HEK293 (cell line): Measurements from ENCODE around the gene PTGES3L.

Source experiments
- CTCF ChIA-PET: fragments of 350-600 bp; formaldehyde crosslinking; extraction: SDS; loops from one replicate; lab custom pipeline; 2021; ENCODE audit warnings: antibody characterized with exemption; lab: Yijun Ruan, JAX
- POLR2A ChIA-PET: fragments of 300-600 bp; formaldehyde crosslinking; extraction: SDS; loops from one replicate; lab custom pipeline; 2020; ENCODE audit warnings: antibody characterized with exemption, inconsistent platforms; lab: Yijun Ruan, JAX
- H3K27ac ChIP-seq: fragments of 200-500 bp; sonication (Bioruptor generic); 2 replicates; pipeline ENCODE4 v1.5.1; 2014; ENCODE audit warnings: low read depth, low read length, control low read depth, inconsistent platforms; ENCODE audit errors: extremely low read depth
- H3K36me3 ChIP-seq, 2 experiments: fragments of 200-500 bp in 1 of 2; sonication (Bioruptor generic) in 1 of 2; 1 replicate in 1 of 2; 2 replicates in 1 of 2; pipeline ENCODE4 v1.5.1; 2014 to 2017; ENCODE audit warnings: inconsistent platforms in 2 of 2, low read length in 2 of 2; ENCODE audit not compliant: control insufficient read depth in 2 of 2, insufficient read depth in 1 of 2
- H3K4me1 ChIP-seq: fragments of 200-500 bp; sonication (Bioruptor generic); 2 replicates; pipeline ENCODE4 v1.5.1; 2014; ENCODE audit warnings: mild to moderate bottlenecking, low read length, inconsistent platforms; ENCODE audit not compliant: control insufficient read depth, insufficient read depth
- H3K4me3 ChIP-seq: 2 replicates; pipeline ENCODE4 v1.5.1; 2011; ENCODE audit warnings: low read depth, mild to moderate bottlenecking, control low read depth, low read length, moderate library complexity
- H3K9me3 ChIP-seq: fragments of 200-500 bp; sonication (Bioruptor generic); 2 replicates; pipeline ENCODE4 v1.5.1; 2014; ENCODE audit warnings: low read depth, low read length, inconsistent platforms; ENCODE audit not compliant: control insufficient read depth, insufficient read depth
- AEBP2 ChIP-seq: fragments of 450-650 bp; formaldehyde crosslinking; IDR thresholded peaks from 2 replicates; pipeline ENCODE4 v1.5.1; 2016; ENCODE audit warnings: missing biosample characterization, missing genetic modification characterization, borderline replicate concordance
- GLIS1 ChIP-seq: fragments of 450-650 bp; formaldehyde crosslinking; IDR thresholded peaks from 2 replicates; pipeline ENCODE4 v1.5.1; 2016; ENCODE audit warnings: missing biosample characterization, missing genetic modification characterization
- GLIS2 ChIP-seq: fragments of 450-650 bp; formaldehyde crosslinking; IDR thresholded peaks from 2 replicates; pipeline ENCODE4 v1.5.1; 2016; ENCODE audit warnings: missing biosample characterization, missing genetic modification characterization
- KLF17 ChIP-seq: fragments of 450-650 bp; formaldehyde crosslinking; IDR thresholded peaks from 2 replicates; pipeline ENCODE4 v1.5.1; 2016; ENCODE audit warnings: missing biosample characterization, missing genetic modification characterization
- ZBTB8A ChIP-seq: fragments of 450-650 bp; formaldehyde crosslinking; IDR thresholded peaks from 2 replicates; pipeline ENCODE4 v1.5.1; 2016; ENCODE audit warnings: missing biosample characterization, missing genetic modification characterization
- ZFP37 ChIP-seq: fragments of 450-650 bp; formaldehyde crosslinking; IDR thresholded peaks from 2 replicates; pipeline ENCODE4 v1.5.1; 2016; ENCODE audit warnings: missing biosample characterization, missing genetic modification characterization
- ZNF138 ChIP-seq: fragments of 450-650 bp; formaldehyde crosslinking; IDR thresholded peaks from 2 replicates; pipeline ENCODE4 v1.5.1; 2016; ENCODE audit warnings: missing biosample characterization, missing genetic modification characterization, borderline replicate concordance
- ZNF175 ChIP-seq: fragments of 450-650 bp; formaldehyde crosslinking; IDR thresholded peaks from 2 replicates; pipeline ENCODE4 v1.5.1; 2016; ENCODE audit warnings: missing biosample characterization, missing genetic modification characterization
- ZNF24 ChIP-seq: fragments of 450-650 bp; formaldehyde crosslinking; IDR thresholded peaks from 2 replicates; pipeline ENCODE4 v1.5.1; 2016; ENCODE audit warnings: missing biosample characterization, missing genetic modification characterization
- ZNF266 ChIP-seq: fragments of 450-650 bp; formaldehyde crosslinking; IDR thresholded peaks from 2 replicates; pipeline ENCODE4 v1.5.1; 2016; ENCODE audit warnings: missing biosample characterization, missing genetic modification characterization, low read depth
- ZNF416 ChIP-seq: fragments of 450-650 bp; formaldehyde crosslinking; IDR thresholded peaks from 2 replicates; pipeline ENCODE4 v1.5.1; 2016; ENCODE audit warnings: missing biosample characterization, missing genetic modification characterization
- ZNF514 ChIP-seq: fragments of 450-650 bp; formaldehyde crosslinking; IDR thresholded peaks from 2 replicates; pipeline ENCODE4 v1.5.1; 2016; ENCODE audit warnings: missing biosample characterization, missing genetic modification characterization
- ZNF529 ChIP-seq: fragments of 450-650 bp; formaldehyde crosslinking; IDR thresholded peaks from 2 replicates; pipeline ENCODE4 v1.5.1; 2017; ENCODE audit warnings: missing genetic modification characterization, missing biosample characterization; ENCODE audit not compliant: insufficient replicate concordance
- ZNF623 ChIP-seq: fragments of 450-650 bp; formaldehyde crosslinking; IDR thresholded peaks from 2 replicates; pipeline ENCODE4 v1.5.1; 2016; ENCODE audit warnings: missing biosample characterization, missing genetic modification characterization
- ZNF654 ChIP-seq: fragments of 450-650 bp; formaldehyde crosslinking; IDR thresholded peaks from 2 replicates; pipeline ENCODE4 v1.5.1; 2016; ENCODE audit warnings: low read depth, missing biosample characterization, missing genetic modification characterization
- ZNF677 ChIP-seq: fragments of 450-650 bp; IDR thresholded peaks from 2 replicates; pipeline ENCODE4 v1.5.0; 2018; ENCODE audit warnings: missing biosample characterization, mild to moderate bottlenecking, missing genetic modification characterization, moderate library complexity
- ZNF830 ChIP-seq: fragments of 450-650 bp; IDR thresholded peaks from 2 replicates; pipeline ENCODE4 v1.5.0; 2018; ENCODE audit warnings: missing biosample characterization, missing genetic modification characterization, low read depth, mild to moderate bottlenecking, moderate library complexity
- ZSCAN16 ChIP-seq: fragments of 450-650 bp; formaldehyde crosslinking; IDR thresholded peaks from 2 replicates; pipeline ENCODE4 v1.5.1; 2016; ENCODE audit warnings: missing biosample characterization, missing genetic modification characterization
- TF ChIP-seq, protein P1 (sequence below): fragments of 450-650 bp; formaldehyde crosslinking; IDR thresholded peaks from 2 replicates; pipeline ENCODE4 v1.5.1; 2016; ENCODE audit warnings: missing biosample characterization, missing genetic modification characterization
- TF ChIP-seq, protein P2 (sequence below): fragments of 450-650 bp; formaldehyde crosslinking; conservative IDR thresholded peaks from 2 replicates; pipeline ENCODE4 v1.5.1; 2016; ENCODE audit warnings: low read depth, missing biosample characterization, missing genetic modification characterization
- TF ChIP-seq, protein P3 (sequence below): fragments of 450-650 bp; formaldehyde crosslinking; IDR thresholded peaks from 2 replicates; pipeline ENCODE4 v1.5.1; 2016; ENCODE audit warnings: missing biosample characterization, missing genetic modification characterization
- TF ChIP-seq, protein P4 (sequence below): fragments of 450-650 bp; formaldehyde crosslinking; IDR thresholded peaks from 2 replicates; pipeline ENCODE4 v1.5.1; 2017; ENCODE audit warnings: missing biosample characterization, missing genetic modification characterization
- TF ChIP-seq, protein P5 (sequence below): fragments of 450-650 bp; formaldehyde crosslinking; IDR thresholded peaks from 2 replicates; pipeline ENCODE4 v1.5.1; 2016; ENCODE audit warnings: missing biosample characterization, missing genetic modification characterization

Gene PTGES3L

GRCh38 chr17:43021741-43022512 lies 42.0 kb upstream of the PTGES3L start, which contains the start of gene VAT1:
Gene VAT1, minus strand, starts transcription at chr17:43022385. Its CDS starts 63 bp downstream, at chr17:43022322.
- Histone ChIP-seq H3K9me3 (no peaks in the 10 kb centered on the region), H3K4me1 (peaks cover 12% of the 10 kb centered on the region), H3K36me3 (peaks cover 0 to 15% of the 10 kb centered on the region in 2 experiments; a peak in 2 of 3 replicates), H3K4me3 (peak within 1 kb of the TSS; percentile 96), H3K27ac (peak within 1 kb of the TSS; percentile 76)
- POLR2A ChIA-PET, result interaction anchor here (0.5 to 3.0 kb wide), 10 partner anchors 10 to 294 kb away, joined by 3 to 36 read pairs (median 5); partner anchors contain the start of gene RPL27
- CTCF ChIA-PET, result interaction anchor here (0.7 to 0.9 kb wide), 3 partner anchors 17 to 318 kb away, joined by 4 to 7 read pairs (median 4); no protein-coding TSS in a partner anchor
- no peak; the same call in 1 of the 2 replicates for TF ChIP-seq GLIS1 (tag by site-specific recombination)
- TF ChIP-seq KLF17 (tag by site-specific recombination), result no peak
- TF ChIP-seq GLIS2 (tag by site-specific recombination), result peak; percentile 53; the same call in 1 of the 2 replicates
- TF ChIP-seq, protein P1, sequence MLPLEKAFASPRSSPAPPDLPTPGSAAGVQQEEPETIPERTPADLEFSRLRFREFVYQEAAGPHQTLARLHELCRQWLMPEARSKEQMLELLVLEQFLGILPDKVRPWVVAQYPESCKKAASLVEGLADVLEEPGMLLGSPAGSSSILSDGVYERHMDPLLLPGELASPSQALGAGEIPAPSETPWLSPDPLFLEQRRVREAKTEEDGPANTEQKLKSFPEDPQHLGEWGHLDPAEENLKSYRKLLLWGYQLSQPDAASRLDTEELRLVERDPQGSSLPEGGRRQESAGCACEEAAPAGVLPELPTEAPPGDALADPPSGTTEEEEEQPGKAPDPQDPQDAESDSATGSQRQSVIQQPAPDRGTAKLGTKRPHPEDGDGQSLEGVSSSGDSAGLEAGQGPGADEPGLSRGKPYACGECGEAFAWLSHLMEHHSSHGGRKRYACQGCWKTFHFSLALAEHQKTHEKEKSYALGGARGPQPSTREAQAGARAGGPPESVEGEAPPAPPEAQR (tag by site-specific recombination), result no peak
- TF ChIP-seq ZNF175 (tag by site-specific recombination), result no peak
- no peak for TF ChIP-seq ZNF623
- no peak for TF ChIP-seq ZNF514 (tag by site-specific recombination)
- no peak for TF ChIP-seq ZNF416 (tag by site-specific recombination)
- no peak for TF ChIP-seq ZNF529
- 0 out of 2 replicates have a peak, but pooled peaks have one; percentile 37 for TF ChIP-seq ZNF24
- no peak for TF ChIP-seq ZNF138 (tag by site-specific recombination)
- no peak for TF ChIP-seq ZNF830
- no peak for TF ChIP-seq ZNF677 (tag by site-specific recombination)
- no peak for TF ChIP-seq AEBP2
- TF ChIP-seq ZBTB8A, result peak; percentile 78
- TF ChIP-seq, protein P2, sequence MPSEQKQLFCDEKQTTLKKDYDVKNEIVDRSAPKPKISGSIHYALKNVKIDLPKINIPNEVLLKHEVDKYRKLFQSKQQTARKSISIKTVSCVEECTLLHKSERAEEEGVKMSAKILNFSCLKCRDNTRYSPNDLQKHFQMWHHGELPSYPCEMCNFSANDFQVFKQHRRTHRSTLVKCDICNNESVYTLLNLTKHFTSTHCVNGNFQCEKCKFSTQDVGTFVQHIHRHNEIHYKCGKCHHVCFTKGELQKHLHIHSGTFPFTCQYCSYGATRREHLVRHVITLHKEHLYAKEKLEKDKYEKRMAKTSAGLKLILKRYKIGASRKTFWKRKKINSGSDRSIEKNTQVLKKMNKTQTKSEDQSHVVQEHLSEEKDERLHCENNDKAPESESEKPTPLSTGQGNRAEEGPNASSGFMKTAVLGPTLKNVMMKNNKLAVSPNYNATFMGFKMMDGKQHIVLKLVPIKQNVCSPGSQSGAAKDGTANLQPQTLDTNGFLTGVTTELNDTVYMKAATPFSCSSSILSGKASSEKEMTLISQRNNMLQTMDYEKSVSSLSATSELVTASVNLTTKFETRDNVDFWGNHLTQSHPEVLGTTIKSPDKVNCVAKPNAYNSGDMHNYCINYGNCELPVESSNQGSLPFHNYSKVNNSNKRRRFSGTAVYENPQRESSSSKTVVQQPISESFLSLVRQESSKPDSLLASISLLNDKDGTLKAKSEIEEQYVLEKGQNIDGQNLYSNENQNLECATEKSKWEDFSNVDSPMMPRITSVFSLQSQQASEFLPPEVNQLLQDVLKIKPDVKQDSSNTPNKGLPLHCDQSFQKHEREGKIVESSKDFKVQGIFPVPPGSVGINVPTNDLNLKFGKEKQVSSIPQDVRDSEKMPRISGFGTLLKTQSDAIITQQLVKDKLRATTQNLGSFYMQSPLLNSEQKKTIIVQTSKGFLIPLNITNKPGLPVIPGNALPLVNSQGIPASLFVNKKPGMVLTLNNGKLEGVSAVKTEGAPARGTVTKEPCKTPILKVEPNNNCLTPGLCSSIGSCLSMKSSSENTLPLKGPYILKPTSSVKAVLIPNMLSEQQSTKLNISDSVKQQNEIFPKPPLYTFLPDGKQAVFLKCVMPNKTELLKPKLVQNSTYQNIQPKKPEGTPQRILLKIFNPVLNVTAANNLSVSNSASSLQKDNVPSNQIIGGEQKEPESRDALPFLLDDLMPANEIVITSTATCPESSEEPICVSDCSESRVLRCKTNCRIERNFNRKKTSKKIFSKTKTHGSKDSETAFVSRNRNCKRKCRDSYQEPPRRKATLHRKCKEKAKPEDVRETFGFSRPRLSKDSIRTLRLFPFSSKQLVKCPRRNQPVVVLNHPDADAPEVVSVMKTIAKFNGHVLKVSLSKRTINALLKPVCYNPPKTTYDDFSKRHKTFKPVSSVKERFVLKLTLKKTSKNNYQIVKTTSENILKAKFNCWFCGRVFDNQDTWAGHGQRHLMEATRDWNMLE (tag by site-specific recombination), result no peak
- no peak for TF ChIP-seq ZNF266 (tag by site-specific recombination)
- no peak for TF ChIP-seq ZSCAN16 (tag by site-specific recombination)
- TF ChIP-seq ZNF654 (tag by site-specific recombination), result no peak
- TF ChIP-seq, protein P3, sequence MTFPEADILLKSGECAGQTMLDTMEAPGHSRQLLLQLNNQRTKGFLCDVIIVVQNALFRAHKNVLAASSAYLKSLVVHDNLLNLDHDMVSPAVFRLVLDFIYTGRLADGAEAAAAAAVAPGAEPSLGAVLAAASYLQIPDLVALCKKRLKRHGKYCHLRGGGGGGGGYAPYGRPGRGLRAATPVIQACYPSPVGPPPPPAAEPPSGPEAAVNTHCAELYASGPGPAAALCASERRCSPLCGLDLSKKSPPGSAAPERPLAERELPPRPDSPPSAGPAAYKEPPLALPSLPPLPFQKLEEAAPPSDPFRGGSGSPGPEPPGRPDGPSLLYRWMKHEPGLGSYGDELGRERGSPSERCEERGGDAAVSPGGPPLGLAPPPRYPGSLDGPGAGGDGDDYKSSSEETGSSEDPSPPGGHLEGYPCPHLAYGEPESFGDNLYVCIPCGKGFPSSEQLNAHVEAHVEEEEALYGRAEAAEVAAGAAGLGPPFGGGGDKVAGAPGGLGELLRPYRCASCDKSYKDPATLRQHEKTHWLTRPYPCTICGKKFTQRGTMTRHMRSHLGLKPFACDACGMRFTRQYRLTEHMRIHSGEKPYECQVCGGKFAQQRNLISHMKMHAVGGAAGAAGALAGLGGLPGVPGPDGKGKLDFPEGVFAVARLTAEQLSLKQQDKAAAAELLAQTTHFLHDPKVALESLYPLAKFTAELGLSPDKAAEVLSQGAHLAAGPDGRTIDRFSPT (tag by site-specific recombination), result peak; percentile 97
- TF ChIP-seq ZFP37 (tag by site-specific recombination), result 0 out of 2 replicates have a peak, but pooled peaks have one; percentile 56
- TF ChIP-seq, protein P4, sequence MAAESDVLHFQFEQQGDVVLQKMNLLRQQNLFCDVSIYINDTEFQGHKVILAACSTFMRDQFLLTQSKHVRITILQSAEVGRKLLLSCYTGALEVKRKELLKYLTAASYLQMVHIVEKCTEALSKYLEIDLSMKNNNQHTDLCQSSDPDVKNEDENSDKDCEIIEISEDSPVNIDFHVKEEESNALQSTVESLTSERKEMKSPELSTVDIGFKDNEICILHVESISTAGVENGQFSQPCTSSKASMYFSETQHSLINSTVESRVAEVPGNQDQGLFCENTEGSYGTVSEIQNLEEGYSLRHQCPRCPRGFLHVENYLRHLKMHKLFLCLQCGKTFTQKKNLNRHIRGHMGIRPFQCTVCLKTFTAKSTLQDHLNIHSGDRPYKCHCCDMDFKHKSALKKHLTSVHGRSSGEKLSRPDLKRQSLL (tag by site-specific recombination), result no peak
- TF ChIP-seq, protein P5, sequence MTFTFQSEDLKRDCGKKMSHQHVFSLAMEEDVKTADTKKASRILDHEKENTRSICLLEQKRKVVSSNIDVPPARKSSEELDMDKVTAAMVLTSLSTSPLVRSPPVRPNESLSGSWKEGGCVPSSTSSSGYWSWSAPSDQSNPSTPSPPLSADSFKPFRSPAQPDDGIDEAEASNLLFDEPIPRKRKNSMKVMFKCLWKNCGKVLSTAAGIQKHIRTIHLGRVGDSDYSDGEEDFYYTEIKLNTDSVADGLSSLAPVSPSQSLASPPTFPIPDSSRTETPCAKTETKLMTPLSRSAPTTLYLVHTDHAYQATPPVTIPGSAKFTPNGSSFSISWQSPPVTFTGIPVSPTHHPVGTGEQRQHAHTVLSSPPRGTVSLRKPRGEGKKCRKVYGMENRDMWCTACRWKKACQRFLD (tag by site-specific recombination), result peak; percentile 97
